HT-29 (cell line): ENCODE results near the gene MDM2. TPM values are rescaled to one million over a fixed set of nuclear protein-coding genes. Genes with fewer than 3 reads are reported as not detected.

Experiments used
- DNase-seq: peaks from one replicate; pipeline ENCODE4 v3.0.0-alpha.2; 2015; ENCODE audit warnings: low spot score
- total RNA-seq: library from RNA; depleted of rRNA; stranded (reverse); fragments of >200 nt; shearing (Covaris generic); gene quantifications from 2 replicates; pipeline ENCODE4 v1.2.3, GENCODE V29; 2014

The MDM2 gene
- total RNA-seq, 1 experiment from 2014 or later = 36.2 TPM

DNA sequence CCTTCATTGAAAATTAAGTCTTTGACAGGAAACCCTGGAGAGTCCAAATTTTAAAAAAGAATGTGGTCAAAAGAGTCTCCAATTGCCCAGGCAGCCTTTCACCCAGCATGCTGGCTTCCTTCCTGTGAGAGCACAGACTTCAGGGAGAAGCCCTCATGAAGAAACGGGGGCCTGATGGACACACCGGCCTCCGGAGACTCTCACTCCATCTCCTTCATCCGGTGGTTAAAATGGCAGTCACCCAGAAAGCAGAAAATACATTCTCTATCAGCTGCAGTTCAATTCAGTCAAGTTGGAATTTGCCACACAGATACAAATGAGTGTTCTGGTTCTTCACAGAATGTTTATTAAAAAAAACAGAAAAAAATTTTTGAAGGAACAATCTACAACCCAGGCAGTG is 68.5 kb downstream of the MDM2 start:
- no peak for DNase-seq

DNA sequence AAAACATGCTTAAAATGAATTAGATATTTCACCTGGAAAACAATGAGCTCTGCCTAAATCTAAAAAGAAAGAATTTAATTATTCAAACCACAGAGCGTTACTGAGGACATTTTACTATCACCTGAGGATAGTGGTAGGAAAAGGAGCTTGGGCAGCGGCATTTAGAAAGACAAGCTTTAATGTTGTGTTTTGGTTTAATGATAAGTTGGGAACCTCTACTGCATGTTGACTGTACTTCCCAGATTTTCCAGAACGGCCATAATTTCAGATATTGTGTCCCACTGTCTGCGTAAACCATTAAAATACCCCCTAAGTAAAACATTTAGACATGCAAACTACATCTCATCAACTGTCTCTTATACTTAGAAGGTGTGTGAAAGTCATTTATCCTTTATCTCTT is 69.6 kb downstream of the MDM2 start:
- DNase-seq = no peak

DNA sequence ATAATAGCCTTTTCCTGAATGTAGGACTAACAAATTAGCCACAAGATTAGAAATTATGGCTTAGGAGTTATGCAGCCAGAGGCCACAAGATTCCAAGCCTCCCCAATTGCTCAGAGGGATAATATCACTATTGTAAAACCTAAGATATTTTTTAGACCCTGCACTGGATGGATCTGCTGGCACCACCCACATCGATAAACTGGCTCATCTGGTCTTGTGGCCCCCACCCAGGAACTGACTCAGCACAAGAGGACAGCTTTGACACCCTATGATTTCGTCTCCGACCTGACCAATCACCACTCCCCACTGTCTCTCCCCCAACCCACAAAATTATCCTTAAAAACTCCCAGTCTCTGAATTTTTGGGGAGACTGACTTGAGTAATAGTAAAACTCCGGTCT is 70.3 kb downstream of the MDM2 start:
- DNase-seq = no peak

DNA sequence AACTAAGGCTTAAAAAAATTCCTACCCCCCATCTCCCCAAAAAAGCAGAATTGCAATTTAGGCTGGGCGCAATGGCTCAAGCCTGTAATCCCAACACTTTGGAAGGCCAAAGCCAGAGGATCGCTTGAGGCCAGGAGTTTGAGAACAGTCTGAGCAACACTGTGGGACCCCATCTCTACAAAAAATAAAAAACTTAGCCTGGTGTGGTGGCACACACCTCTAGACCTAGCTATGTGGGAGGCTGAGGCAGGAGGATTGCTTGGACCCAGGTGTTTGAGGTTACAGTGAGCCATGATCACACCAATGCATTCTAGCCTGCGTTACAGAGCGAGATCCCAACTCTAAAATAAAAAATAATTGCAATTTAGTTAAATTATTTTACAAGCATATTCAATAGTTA is 70.9 kb downstream of the MDM2 start:
- no peak for DNase-seq

DNA sequence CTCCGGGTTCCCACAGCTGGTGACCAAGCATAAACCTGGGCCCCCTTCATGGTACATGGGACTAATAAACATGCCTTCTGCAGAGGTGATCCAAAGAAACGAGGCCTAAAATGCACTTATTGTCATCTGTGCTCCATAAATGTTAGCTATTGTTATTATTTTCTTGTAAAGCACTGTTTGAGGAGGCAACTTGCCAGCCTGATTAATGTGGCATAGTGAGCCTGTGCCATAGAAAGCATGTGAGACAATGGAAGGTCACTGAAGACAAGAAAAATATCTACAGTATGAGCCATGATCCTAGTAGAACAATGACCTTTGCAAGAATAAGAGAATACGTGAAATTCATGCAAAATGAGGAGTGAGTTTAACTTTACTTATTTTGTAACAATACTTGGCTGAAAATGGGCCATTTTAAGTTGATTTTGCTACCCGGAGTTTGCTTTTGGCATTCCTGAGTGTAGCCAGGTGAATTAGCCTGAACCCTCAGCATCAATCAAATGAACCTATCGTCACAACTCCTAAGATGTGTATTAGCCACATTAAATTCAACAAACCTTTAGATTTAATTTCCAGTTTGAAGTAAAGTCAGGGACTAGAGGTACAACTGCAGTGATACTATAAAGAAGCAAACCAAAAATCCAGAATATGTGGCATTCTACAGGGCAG is 72.8 kb downstream of the MDM2 start:
- DNase-seq = no peak

DNA sequence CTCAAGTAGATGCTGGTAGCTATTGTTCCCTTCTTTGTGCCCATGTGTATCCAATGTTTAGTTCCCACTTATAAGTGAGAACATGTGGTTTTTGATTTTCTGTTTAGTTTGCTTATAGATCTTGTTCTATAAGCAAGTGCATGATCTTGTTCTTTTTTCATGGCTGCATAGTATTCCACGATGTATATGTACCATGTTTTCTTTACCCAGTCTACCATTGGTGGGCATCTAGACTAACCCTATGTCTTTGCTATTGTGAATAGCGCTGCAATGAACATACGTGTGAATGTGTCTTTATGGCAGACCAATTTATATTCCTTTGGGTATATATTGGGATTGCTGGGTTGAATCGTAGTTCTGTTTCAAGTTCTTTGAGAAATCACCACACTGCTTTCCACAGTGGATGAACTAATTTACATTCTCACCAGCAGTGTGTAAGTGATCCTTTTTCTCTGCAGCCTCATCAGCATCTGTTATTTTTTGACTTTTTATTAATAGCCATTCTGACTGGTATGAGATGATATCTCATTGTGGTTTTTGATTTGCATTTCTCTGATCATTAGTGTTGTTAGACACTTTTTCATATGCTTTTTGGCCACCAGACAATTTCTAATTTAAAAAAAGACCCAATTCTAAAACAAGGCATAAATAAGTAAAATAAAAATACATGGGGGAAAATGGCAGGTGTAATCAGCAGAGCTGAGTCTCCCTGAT is 74.4 kb downstream of the MDM2 start:
- no peak for DNase-seq

DNA sequence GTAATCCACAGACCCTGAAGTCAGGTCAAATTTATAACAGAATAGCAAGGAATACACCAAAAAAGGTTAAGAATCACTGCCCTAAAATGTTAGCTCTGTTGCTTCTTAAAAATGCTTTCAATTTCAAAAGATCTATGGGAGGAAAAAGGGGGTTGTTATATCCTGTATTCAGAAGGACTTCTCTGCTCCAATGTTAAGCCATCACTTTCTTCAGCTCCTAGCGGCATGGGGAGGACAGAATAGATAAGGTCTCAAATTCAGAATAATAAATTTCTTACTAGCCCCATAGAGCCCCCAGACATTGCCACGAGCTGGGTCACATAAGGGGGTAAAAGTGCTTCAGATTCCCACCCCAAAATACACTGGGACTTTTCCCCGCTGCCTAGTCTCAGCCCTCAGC is 75.2 kb downstream of the MDM2 start:
- no peak for DNase-seq

DNA sequence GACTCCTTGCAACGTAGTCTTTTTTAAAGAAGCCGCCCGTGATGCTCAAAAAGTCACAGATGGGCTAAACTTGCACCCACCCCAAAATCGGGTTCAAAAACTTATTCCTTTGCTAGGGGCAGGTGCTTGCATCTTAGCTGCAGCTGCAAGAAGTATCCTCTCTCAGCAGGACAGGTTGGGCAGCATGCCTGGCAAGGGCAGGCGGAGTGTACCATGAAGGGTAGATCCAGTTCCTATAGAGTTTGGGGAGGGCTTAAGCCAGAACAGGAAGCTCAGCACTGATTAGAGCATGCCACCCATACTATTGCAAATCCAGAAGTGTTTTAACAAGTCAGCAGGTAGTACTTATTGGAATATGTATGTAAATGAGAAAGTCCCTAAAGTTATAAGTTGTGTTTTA is 76.3 kb downstream of the MDM2 start:
- DNase-seq = peak; percentile 55

DNA sequence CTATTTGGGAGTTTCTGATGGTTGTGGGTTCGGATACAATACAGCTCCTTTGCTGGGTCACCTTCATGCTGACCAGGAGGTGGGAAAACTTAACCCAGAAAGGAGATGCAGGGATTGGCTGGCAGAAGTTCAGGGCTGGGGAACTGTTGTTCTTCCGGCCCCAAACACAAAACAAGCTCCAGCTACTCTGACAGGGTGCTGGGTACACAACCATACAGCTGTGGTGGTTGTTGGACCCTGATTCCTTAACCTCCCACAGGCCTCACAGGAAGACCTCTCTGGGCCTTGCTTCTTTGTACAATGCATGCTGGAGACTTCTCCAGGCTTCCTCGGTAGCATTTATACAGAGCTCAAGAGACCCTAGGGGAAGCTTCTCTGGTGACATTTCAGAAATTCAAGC is 77.4 kb downstream of the MDM2 start:
- DNase-seq = no peak

DNA sequence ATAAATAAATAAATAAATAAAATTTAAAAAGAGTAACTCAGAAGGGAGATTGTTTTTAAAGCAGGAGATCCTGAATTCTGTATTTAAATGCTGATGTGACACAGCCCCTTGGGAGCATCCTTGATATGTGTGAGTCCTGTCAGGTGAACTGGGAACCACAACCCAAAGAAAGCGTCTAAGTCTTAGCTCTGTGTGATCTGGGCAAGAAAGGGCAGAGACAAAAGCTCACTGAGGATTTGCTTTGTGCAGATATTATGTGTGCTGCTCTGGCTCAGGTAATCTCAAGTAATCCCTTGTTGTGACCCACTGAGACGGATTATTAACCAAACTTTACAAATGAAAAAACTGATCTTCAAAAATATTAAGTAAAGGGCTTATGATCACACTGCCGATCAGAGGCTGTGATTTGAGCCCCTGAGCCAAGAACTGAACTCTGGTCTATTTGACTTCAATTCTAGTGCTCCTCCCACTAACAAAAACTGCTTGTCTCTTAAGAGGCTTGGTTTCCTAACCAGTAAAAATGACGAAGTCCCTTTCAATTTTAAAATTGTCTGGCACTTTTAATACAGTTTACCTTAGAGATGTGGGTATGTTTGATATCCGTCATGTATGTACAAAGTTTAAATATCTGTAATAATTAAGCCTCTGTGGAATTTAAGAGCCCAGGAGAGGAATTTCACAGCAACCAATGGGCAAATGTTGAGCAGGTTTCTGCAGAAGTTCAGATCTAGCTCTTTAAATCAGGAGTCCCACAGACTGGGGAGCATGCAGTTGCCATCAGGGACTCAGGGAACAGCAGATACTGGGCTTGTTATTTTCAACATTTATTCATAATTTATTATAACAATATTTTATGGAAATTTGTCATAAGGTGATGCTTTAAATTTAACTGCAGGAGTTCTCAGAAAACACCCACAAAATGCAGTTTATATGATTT is 78.9 kb downstream of the MDM2 start:
- DNase-seq = no peak

DNA sequence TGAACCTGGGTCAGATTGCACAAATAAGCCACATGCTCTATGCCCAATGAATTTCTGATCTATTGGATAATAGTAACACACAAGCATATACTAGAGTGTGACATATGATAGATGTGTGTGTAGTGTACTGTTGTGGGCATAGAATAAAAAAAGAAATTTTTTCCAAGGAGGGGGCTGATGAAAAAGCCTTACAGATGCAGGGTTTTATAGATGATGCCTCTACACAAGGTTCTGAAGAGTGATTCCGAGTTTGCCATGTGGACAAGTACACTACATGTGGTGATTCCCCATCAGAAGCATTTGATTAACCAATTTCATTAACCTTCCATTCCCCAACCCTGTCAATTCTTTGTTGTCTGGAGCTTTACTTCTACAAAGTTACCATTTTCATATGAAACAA is 79.7 kb downstream of the MDM2 start:
- no peak for DNase-seq

DNA sequence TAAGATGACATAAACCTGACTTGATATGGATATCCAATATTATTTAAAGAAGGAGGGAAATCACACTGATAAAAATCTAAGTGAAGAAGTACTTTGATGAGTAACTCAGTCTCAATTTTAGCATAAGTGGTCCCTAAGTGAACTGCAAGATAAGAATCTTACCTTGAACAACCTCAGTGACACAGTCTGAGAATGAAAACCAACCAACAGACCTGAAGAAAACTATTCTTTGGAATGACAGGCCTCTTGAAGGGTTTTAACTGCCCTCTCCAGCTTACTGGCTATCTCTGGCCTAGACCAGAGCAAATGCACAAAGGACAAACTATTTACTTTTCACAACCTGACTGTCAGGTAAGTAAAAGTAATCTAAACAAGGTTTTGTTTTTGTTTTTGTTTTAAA is 80.3 kb downstream of the MDM2 start:
- DNase-seq = no peak

DNA sequence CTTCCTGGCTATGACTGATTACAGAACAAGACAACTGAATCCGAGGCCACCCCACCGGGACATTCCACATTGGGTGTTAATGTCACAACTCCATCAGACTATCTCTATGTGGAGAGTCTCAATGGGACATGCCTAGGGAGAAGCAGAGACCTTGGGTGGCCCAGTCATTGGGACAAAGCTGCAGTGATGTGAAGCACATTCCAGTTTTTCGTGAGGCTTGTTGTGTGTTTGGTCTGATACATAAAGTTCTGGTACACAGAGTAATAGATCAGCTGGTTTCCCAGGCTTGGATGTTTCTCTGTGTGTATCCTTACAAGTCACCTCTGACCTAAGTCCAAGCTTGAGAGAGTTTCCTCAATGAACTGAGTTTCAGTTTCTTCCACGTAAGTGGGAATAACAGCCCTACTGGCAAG is 82.7 kb downstream of the MDM2 start:
- no peak for DNase-seq

DNA sequence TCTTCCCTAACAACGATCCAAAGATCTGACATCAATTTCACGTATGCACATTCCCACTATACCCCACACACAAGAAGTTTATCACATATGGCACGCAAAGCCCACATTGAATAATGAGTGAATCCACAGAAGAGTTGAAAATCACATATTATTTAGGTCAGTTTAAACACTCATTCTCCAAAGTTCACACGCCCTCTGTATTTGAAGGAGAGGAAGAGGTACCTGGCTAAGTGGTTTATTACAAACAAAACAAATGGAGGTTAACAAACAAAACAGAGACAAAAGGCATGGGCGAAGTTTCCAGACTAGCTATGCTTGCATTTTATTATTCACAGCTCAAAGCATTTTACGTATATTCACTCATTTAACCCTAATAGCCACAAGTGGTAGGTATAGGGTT is 83.2 kb downstream of the MDM2 start:
- DNase-seq = no peak

DNA sequence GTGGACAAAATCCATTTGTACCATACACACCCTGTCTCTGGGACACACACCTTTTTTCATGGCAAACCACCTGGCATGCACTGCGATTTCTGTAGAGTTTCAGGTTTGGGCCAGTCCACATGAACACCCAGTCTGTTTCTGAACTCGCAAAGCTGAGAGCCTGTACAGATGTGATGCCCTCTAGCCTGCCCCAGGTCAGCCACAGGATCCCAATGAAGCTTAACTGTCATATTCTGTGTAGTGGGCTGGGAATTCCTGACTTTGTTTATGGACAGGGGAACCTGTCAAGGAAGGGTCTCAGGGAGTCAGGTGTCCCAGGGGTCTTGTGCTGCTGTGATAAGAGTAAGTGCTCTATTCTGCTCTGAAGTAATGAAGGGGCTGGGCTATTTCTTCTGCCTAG is 85.2 kb downstream of the MDM2 start:
- DNase-seq = no peak

DNA sequence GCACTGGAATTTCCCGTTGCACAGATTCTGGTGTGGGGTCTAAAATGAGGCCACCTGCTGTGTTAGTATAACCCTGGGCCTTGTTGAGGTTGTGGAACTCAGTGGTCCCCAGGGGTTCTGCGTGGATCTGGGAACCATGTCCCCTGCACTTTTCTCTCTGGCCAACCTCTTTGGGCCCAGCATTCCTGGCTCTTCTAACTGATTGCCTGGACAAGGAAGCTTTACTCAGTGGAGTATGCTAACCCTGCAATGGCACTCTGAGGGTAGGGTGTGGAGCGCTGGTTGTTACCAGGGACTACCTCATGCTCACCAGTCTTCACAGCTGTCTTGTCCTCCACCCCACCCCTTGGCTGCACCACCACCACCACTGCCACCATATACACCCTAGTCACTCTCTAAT is 85.8 kb downstream of the MDM2 start:
- DNase-seq = no peak

DNA sequence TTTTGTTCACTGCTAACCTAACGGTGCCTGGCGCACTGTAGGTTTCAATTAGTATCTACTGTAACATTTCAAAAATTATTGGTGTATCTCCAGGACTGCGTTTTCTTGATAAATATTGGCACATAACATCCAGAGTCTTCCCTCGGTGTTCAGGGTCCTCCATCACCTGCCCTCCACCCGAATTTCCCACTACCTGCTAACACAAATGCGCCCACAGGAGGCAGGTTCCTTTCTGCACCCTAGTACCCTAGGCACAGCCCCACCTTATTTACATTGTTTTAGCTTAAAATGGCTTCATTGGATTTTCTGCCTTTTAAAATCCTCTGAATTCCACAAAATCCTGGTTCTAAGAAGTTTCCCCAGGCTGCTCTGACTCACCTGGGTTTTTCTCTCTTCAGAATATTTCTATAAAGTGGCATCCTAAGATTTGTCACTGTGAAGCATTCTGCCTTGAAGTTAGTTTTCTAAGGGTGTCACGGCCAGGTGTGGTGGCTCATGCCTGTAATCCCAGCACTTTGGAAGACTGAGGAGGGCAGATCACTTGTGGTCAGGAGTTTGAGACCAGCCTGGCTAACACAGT is 86.4 kb downstream of the MDM2 start:
- no peak for DNase-seq

DNA sequence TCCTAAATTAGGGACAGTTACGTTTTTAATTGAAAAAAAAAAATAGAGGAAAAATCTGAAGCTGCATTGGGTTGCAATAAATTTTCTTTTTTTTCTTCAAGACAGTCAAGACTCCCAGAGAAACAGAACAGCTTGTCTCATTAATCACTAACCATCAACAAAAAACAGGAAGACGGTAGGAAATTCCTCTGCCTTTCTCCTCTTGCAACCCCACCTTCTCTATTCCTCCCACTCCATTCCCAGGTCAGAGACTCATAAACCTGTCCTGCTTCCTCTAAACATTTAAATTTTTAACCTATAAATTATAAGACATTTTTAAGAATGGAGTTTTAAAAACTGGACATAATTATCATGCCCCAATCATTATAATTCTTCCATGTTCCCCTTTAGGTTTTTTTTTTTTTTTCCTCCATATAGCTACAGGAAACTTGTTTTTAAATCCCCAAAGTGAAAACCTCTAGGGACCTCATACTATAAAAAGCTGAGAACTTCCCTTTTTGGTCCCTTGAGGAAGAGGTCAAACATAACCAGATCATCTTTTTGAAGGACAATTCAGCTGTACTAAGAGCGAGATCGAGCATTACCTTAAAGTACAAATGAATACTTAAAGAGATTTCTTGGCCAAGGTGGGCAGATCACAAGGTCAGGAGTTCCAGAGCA is 89.0 kb downstream of the MDM2 start:
- DNase-seq = no peak

DNA sequence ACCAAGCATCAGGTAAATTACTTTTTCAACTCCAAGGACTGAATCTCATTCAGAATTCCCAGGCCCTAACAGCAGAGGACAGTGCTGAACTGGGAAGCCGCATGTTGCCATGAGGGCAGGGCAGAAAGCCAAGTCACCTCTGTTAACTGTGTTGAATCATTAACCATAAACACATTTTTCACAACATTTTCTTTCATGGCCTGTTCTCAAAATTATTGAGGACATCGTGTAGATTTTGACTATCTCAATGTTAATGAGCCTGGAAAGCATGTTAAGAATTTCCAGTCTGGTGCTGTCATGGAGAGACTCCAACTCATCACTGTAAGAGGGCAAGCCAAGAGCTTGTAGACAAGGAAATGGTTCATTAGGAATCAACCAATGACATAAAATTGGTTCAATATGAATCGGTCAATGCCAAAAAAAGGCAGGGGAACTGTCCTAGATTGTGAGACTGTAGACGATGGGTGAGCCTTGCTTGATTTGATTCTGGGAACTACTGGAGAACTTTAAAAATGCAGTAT is 91.3 kb downstream of the MDM2 start:
- peak; percentile 69 for DNase-seq

DNA sequence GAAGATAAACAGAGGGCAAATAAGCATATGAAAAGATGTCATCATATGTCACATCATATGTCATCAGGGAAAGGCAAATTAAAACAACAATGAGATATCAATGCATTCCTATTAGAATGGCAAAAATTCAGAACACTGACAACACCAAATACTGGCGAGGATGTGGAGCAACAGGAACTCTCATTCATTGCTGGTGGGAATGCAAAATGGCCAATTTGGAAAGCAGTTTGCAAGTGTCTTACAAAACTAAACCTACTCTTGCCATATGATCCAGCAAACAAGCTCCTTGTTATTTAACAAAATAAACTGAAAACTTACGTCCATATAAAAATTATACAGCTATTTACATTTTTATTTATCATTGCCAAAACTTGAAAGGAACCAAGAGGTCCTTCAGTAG is 92.3 kb downstream of the MDM2 start:
- no peak for DNase-seq
